GM19324 (cell line): ENCODE measurements around the gene ZDHHC17.
A peak's percentile ranks its signal among the peaks of the same experiment; 100 is the strongest.
"Not testable (repeated sequence)": the region's sequence is repeated elsewhere in the genome, so short reads cannot be mapped to it uniquely, and the experiment has no call there.

Source experiments
- ATAC-seq: cut with Tn5 transposase; IDR thresholded peaks from one replicate; pipeline ENCODE4 v1.9.1; 2021; ENCODE audit warnings: mild to moderate bottlenecking, moderate library complexity; ENCODE audit not compliant: unreplicated experiment, low FRiP score

Gene ZDHHC17

DNA sequence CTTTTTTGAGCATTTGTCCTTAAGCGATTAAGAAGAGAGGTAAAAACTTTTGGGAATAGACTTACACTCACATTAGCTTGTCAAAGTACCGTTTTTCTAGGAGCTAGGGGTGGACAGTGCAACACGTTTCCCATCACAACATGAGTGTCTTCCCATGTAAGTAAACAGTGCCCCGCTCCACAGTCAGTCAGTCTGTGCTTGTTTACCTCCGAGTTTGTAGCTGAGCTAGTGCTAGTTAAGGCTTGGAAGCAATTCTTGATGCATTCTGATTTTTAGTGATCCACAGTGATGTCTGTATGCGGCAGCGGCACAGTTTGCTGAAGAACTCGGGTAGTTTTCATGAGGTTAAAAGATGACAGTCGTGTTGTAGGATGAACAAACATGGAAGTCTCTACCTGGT, 941 bp downstream of the ZDHHC17 start:
- ATAC-seq: no peak

DNA sequence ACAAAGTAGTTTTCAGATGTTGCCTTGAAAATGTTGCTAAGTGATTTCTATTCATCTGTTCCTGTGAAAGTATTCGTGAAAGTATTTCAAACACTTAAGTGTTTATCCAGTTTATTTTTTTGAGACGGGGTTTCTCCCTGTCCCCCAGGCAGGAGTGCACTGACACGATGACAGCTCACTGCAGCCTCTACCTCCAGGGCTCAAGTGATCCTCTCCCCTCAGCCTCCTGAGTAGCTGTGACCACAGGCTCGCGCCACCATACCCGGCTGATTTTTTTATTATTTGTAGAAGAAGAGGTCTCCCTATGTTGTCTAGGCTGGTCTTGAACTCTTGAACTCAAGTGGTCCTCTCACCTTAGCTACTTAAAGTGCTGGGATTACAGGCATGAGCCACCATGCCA, 1.7 kb downstream of the ZDHHC17 start:
- no peak for ATAC-seq

DNA sequence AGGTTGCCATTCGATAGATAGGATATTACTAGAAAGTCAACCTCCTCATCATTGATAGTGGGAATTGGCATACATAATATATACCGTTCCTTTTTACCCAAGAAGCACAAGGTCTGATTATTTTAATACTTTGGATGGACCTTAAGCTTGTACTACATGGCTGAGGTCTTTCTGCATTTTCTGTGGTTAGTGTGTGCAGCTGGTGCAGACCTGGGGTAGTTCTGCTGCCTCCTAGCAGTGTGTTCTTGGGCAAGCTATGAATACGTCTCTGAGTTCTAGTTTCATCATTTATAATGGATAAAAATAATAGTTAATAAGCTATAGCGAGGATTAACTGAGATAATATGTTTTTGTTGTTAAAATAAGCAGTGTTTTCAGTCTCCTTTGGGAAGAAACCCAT, 2.2 kb downstream of the ZDHHC17 start:
- ATAC-seq: no peak

DNA sequence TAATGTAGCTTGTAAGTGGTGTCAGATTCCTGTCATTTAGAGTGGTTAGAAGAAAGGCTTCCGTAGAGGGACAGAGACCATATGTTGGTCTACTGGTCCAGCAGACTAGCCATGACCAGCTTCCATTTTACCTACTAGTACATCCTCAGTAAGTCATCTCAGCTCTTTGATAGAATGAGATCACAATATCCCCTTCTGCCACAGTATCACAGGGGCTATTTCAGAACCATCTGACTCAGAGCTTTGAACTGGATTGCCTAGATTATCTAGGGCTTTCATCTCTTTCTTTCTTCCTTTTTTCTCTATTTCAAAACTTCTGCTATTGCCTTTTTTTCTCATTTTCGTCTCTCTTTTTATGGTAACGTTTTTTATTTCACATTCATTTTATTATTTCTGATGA, 4.7 kb downstream of the ZDHHC17 start:
- no peak for ATAC-seq

DNA sequence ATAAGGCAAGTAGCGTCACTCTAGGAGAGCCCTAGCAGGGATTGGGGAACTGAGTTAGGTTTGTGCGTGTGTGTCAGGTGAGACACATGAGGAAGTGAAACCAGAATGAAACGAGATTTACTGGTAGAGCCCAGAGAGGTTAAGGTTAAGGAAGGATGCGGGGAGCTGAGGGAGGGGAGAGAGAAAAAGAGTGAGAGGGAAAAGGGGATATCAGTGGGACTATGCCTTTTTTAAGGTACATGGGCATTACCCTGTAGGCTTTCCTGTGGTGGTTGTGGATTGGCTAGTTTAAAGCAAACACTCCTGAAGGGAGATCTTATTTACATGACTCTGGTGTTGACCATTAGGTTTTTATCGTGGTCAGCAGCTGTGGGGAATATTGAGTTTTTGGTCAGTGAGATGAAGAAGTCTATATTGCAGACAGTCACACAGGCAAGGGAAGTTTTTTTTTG, 13.9 kb downstream of the ZDHHC17 start:
- peak; percentile 100 for ATAC-seq

DNA sequence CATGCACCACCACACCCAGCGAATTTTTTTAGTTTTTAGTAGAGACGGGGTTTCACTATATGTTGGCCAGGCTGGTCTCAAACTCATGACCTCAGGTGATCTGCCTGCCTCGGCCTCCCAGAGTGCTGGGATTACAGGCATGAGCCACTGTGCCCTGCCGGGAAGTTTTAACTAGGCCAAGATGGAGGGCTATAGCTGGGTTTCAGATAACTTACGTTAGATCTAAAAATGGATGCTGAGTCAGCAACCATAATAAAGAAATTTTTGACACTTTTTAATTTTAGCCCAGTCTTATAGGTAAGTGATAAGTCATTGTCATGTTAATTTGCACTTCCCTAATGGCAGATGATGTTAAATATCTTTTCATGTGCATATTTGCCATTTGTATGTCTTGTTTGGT, 14.4 kb downstream of the ZDHHC17 start:
- ATAC-seq: no peak

DNA sequence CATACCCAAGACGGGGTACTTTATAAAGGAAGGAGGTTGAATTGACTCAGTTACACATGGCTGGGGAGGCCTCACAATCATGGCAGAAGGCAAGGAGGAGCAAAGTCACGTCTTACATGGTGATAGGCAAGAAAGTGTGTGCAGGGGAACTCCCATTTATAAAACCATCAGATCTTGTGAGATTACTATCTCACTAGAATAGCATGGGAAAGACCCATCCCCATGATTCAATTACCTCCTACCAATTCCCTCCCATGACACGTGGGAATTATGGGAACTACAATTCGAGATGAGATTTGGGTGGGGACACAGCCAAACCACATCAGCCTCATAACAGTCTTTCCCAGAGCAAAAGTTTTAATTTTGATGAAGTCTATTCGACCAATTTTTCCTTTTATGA, 15.4 kb downstream of the ZDHHC17 start:
- not testable (repeated sequence) for ATAC-seq

DNA sequence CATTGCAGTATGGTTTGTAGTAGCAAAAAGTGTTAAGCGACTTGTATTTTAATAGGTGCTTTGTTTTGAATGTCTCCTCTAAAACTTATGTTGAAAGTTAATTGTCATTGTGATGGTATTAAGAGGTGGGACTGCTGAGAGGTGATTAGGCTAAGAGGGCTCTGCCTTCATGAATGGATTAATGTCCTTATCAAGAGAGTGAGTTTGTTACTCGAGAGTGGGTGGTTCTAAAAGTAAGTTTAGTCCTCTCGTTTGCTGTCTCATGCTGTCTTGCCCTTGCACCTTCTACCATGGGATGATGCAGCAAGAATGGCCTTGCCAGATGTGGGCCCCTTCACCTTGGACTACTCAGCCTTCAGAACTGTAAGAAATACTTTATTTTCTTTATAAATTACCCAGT, 17.4 kb downstream of the ZDHHC17 start:
- no peak for ATAC-seq

DNA sequence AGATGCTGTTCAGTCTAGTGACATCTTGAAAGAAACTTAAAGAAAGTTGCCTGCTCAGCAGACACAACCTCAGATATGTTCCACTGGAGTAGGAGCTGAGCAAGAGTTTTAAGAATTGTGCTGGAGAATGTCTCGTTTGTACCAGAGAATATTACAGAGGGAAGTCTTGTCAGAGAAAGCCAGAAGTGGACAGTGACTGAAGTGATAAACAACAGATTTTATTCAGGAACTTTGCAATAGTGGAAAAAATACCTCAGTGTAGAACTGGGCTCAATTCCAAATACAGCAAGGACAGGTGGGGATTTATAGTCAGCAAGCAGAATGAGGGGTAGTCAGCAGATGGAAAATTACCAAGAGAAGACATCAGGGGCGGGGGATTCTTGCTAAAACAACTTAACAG, 18.6 kb downstream of the ZDHHC17 start:
- ATAC-seq: no peak

DNA sequence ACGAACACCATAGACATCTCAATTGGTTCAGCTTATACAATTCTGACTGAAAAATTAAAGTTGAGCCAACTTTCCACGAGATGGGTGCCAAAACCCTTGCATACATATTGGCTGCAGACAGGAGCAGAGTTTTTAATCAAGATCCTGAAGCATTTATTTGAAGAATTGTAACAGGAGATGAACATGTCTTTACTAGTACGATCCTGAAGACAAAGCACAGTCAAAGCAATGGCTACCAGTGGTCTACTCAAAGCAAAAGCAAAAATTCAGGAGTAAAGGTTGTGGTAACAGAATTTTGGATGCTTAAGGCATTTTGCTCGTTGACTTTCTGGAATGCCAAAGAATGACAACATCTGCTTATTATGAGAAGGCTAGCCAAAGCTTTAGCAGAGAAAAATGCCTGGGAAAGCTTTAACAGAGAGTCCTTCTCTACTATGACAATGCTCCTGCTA, 20.7 kb downstream of the ZDHHC17 start:
- ATAC-seq: no peak

DNA sequence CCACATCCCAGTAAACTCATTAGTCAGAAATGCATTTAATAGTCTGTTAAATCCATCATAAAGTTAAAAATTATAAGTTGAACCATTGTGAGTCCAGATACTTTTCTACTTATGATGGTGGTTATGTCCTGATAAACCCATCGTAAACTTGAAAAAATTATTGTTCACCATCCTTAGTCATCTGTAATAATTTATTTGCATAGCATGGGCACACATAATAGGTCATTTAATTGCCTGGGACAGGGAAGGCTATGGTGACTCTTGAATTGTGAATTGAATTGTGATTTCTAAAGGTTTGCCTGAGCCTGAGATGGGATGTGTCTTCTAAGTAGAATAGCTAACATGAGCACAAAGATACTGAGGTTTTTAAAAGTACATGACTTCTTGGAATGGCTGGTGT, 21.5 kb downstream of the ZDHHC17 start:
- ATAC-seq: no peak

DNA sequence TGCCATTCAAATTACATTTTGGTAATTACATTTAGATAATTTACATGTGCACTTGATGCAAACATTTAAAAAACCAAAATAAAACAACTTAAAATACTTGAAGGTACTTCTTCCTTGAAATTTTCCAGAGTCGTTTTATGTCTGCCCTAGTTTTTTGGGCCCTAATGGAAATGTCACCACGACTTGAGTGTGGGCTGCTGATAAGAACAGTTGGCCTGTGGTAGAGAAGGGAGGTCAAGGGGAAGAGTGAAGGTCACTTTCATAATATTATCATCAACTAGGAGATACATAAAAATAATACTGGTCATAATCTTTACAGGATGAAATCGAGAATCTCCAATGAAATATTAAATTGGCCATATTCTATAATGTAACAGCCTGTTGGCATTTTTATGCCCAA, 23.1 kb downstream of the ZDHHC17 start:
- no peak for ATAC-seq

DNA sequence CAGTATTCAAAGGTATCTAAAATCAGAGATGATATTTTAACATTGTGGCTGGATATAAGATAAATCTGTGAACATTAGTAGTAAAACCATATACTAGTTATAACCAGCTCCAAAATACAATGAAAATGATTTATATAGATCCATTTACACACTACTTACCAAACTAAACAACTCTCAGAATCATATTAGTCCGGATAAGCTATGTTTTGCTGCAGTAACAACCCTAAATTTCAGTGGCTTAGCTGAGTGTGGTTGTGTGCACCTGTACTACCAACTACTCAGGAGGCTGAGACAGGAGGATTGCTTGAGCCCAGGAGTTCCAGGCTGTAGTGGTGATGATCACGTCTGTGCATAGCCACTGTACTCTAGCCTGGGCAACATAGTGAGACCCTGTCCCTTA, 23.8 kb downstream of the ZDHHC17 start:
- ATAC-seq: no peak

DNA sequence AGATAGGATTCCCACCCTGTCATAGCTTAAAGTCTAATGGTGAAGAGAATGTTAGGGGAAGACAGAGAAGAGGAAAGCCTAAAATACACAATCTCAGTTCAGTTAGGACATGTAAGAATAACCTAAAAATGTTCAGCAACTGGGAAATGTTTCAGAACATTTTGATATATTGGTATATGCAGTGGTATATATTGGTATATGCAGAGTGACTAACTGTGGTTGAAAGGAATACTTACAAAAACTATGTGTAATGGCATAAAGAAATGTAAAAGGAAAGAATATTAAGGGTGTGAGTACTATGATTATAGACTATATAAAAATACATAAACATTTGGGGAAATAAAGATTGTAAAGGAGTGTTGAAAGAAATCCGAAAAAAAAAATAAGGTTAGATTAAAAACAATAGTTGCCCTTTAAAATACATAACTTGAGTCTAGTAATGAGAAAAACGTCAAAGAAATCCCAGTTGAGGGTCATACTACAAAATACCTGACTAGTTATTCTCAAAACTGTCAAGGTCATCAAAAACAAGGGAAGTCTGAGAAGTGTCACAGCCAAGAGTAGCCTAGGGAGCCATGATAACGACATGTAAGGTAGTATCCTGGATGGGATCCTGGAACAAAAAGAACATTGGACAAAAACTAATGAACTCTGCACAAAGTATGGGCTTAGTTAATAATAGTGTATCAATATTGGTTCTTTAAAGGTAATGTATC, 25.6 kb downstream of the ZDHHC17 start:
- ATAC-seq: no peak

DNA sequence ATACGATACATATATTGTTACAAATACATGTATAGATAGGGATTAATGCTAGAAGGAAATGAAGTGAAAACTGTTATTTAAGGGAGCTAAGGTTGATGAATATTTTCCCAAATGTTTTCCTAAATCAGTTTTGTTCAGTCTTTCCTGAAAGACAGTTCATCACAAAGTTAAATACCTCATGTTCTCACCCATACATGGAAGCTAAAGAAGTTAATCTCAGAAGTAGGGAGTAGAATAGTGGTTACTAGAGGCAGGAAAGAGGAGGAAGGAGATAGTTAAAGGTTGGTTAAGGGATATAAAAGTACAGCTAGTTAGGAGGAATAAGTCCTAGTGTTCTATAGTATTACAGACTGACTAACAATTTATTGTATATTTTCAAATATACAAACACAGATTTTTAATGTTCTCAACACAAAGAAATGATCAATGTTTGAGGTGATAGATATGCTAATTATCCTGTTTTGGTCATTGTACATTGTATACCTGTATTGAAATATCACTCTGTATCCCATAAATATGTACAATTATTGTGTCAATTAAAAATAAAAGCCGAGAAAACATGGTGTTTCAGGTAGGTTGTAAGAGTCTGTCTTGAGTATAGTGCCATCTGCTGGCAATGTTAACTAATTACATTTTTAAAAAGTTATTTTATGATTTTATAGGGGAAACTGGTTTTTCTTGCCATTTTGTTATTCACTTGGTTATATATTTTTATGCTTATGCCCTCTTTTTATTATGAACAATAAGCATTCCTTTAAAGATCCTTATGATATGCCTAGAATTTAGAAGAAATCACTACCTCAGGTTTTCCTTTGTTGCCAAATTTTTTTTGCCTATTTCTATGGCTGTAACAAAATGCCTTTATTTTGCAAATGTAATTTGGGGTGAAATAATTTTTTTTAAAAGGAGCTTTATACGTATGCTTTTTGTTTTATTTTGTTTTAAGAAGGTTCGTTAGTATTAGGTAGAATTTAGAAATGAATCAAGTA, 26.9 kb downstream of the ZDHHC17 start:
- no peak for ATAC-seq

DNA sequence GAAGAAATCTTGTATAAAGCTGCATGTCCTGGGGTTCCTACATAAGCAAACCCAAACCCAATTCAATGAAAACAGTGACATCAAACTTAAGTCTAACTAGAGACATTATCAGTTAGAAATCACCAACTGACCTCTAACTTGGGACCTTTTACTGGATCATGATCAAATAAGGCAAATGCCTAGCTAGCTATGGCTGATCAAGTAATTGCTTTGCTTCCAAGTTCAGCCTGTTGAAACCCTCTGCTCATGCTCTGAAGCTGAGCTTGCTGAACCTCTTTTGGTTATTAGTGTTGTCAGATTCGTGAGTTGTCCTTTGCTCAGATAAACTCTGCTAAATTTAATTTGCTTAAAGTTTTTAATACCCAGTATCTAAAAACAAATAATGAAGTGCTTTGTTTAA, 28.9 kb downstream of the ZDHHC17 start:
- no peak for ATAC-seq

DNA sequence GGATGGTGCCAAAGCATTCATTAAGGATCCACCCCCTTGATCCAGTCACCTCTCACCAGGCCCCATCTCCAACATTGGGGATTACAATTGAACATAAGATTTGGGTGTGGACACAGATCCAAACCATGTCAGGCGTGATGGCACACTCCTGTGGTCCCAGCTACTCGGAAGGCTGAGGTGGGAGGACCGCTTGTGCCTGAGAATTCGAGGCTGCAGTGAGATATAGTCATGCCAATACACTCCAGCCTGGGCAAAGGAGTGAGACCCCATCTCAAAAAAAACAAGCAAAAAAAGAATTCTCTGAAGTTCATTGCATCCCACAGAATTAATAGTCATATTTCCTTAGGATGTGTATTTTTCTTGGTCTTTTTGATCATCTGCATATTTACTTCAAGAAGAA, 34.9 kb downstream of the ZDHHC17 start:
- ATAC-seq: no peak

DNA sequence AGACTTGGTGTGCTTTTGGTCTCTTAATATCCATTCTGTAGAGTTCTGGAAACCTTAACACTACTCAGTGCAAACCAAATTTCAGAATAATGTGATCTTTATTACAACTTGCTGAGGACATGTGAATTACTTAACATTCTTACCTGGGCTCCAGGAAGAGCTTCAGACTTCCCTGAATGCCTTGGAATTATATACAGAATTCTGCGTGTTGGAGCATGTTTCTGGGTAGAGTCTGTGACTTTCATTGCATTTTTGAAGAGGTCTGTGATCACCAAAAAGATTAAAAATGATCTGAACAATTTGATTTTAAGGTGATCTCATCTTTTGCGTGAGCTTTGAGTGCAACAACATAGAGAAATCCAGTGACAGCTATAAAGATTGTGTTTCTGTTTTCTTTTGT, 35.4 kb downstream of the ZDHHC17 start:
- ATAC-seq: no peak

DNA sequence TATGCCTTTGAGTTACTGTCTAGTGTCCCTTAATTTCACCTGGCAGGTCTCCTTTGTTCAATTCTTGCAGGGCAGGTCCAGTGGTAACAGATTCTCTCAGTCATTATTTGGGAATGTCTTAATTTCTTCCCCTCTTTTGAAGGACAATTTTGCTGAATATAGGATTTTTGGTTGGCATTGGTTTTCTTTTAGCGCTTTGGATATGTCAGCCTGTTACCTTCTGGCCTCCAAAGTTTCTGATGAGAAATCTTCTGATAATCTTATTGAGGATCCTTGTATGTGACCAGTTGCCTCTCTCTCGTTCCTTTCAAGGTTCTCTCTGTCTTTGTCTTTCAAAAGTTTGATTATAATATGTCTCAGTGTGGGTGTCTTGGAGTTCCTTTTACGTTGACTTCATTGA, 38.1 kb downstream of the ZDHHC17 start:
- ATAC-seq: no peak

DNA sequence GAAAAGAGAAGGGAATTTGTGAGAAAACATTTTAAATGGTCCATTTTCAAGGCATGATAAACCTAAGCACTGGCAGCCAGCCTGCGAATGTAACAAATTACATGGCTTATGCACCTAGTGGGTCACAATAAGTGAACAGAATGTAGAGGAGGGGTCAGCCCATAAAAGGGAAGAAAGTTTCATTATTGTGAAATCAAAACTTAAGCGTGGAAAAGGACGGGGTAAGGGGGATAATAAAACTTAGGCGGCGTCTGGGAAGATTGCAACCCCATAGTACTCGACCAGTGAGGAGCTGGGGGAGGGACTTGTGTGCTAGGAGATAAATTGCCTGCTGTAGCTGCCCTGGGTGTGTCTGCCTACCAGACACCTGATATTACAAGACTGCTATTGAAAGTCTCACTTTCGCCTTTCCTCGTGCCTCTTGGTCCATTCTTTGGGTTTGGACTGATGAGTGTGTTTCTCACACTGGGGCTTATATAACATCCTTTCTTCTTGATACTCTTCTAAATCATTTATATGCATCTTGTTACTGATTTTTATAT, 40.6 kb downstream of the ZDHHC17 start:
- no peak for ATAC-seq

DNA sequence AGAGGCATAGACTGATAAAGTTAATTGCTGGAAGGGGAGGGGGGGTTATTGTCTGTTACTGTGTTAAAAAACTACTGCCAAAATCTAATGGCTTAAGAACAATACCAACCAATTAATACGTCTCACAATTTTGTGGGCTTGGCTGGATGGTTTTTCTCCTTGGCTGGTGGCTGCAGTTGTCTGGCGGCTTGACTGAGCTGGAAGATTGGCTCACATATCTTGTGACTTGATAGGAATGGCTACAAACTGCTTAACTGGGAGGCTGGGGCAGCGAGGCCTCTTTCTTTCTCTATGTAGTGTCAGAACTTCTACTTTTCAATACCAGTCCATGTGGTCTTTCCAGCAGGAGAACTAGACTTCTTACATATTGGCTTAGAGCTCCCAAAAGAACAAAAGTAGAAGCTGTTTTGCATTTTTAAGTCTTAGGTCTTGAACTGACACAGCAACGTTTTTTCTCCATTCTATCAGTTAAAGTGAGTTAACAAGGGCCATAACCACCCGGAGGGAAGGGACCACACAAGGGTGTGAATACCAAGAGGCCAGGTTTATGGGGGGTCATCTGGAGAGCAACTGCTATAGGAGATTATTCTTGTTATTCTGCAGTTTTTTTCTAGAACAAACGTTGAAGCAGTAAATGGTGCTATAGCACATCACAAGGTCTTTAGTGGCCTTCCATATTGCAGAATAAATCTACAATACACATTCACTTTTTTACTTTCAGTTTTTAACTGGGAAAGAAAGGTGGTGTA, 46.9 kb downstream of the ZDHHC17 start:
- no peak for ATAC-seq
